ENCODE results near the gene PPP1R14D. TPM values are rescaled to one million over a fixed set of nuclear protein-coding genes. Genes with fewer than 3 reads are reported as not detected.
A peak's percentile ranks its signal among the peaks of the same experiment; 100 is the strongest.

The PPP1R14D gene
- total RNA-seq, 2 experiments from 2014 or later: not detected

DNA sequence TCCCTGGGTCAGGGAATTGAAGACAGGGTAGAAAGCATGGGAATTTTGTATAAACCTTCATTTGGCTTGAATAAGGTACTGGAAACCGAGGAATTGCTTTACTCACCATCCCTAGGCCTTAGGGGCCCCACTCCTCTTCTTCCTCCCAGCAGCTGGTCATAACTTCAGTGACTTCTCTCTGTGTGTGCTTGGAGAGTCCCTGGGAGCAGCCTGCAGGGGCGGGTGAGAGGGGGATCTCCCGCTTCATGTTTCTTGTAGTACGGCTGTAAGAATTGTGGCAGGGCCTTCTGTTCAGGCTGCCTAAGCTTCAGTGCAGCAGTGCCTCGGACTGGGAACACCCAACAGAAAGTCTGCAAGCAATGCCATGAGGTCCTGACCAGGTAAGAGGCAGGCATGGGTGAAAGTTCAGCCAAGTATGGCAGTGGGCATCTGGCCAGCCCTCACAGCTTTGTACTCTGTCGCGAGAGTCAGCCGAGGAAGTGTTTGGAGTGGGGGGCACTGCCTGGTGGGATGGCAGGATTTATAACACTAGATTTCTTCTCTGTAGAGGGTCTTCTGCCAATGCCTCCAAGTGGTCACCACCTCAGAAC is 19.6 kb downstream of the PPP1R14D start:
- Histone ChIP-seq H3K27ac (ENCODE audit: low read depth in 1 of 2, low read length in 2 of 2) (no peak overlapping the region), H3K9me3 (ENCODE audit: control insufficient read depth in 1 of 2, insufficient read depth in 1 of 2, low read length in 2 of 2) (no peaks in the 10 kb centered on the region), H3K27me3 (ENCODE audit: control insufficient read depth in 1 of 2, insufficient read depth in 2 of 2, low read length in 2 of 2) (no peaks in the 10 kb centered on the region), H3K4me3 (ENCODE audit: low read length) (no peak overlapping the region), H3K36me3 (ENCODE audit: insufficient read depth, low read length) (peaks cover 38% of the 10 kb centered on the region), H3K4me1 (ENCODE audit: insufficient read depth, low read length) (peaks cover 30% of the 10 kb centered on the region)
- no peaks in the 10 kb centered on the region for H3K27me3 Mint-ChIP-seq
- H3K4me1 Mint-ChIP-seq (ENCODE audit: low read depth): peaks cover 23% of the 10 kb centered on the region
- peaks cover 29% of the 10 kb centered on the region for H3K36me3 Mint-ChIP-seq (ENCODE audit: low read depth)
- ChIA-PET POLR2A (no interaction called here), CTCF (no interaction called here)
- ATAC-seq (ENCODE audit: poor library complexity) (no peak), DNase-seq (no peak)
- no peaks in the 10 kb centered on the region for H3K9me3 Mint-ChIP-seq
- H3K4me3 Mint-ChIP-seq: peak overlapping the region; percentile 96
- no peak overlapping the region for H3K27ac Mint-ChIP-seq
- intact Hi-C loops (cut with DNase I, micrococcal nuclease): loop anchor here in 1 of 2 experiments (5.0 kb wide), 1 partner anchor 733 kb away; the partner anchor contains the start of gene RPAP1
- TF ChIP-seq, protein P1, sequence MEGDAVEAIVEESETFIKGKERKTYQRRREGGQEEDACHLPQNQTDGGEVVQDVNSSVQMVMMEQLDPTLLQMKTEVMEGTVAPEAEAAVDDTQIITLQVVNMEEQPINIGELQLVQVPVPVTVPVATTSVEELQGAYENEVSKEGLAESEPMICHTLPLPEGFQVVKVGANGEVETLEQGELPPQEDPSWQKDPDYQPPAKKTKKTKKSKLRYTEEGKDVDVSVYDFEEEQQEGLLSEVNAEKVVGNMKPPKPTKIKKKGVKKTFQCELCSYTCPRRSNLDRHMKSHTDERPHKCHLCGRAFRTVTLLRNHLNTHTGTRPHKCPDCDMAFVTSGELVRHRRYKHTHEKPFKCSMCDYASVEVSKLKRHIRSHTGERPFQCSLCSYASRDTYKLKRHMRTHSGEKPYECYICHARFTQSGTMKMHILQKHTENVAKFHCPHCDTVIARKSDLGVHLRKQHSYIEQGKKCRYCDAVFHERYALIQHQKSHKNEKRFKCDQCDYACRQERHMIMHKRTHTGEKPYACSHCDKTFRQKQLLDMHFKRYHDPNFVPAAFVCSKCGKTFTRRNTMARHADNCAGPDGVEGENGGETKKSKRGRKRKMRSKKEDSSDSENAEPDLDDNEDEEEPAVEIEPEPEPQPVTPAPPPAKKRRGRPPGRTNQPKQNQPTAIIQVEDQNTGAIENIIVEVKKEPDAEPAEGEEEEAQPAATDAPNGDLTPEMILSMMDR (IDR thresholded peaks at IDR 0.05): no peak

DNA sequence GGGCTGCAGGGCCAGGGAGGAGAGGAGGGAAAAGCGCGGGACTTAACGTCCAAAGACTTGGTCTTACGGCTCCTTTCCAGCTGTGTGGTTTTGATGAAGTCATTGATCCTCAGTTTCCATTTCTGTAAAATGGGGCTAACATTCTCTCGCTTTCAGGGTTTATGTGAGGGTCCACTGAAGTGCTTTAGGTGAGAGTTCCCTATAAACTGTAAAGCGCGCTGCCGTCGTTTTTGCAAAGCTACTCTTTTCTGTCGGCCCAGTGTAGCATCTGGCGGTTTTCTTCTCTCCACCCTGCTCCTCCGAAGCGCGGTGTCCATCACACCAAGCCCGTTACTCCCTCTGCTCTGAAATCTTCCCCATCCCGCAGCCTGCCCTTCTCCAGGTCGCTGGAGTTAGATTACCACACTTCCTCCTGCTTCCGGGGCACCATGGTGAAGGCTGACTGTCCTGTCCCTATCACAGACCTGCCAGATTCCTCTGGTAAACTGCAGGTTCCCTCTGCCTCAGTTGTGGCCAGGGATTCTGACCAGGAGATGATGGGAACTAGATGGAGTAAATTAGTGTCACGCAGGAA is 20.5 kb downstream of the PPP1R14D start:
- intact Hi-C loops (cut with DNase I, micrococcal nuclease): loop anchor here (1.0 to 5.0 kb wide), 5 partner anchors 53 to 734 kb away; partner anchors contain the start of genes RMDN3 (in 2 of the 2), RAD51 (in 1 of the 2), RPAP1 (in 1 of the 2) and VPS18 (in 1 of the 2)
- Histone ChIP-seq H3K4me3 (ENCODE audit: low read length) (peak overlapping the region; percentile 80), H3K4me1 (ENCODE audit: insufficient read depth, low read length) (peaks cover 30% of the 10 kb centered on the region), H3K27me3 (ENCODE audit: control insufficient read depth in 1 of 2, insufficient read depth in 2 of 2, low read length in 2 of 2) (no peaks in the 10 kb centered on the region), H3K9me3 (ENCODE audit: control insufficient read depth in 1 of 2, insufficient read depth in 1 of 2, low read length in 2 of 2) (no peaks in the 10 kb centered on the region), H3K27ac (ENCODE audit: low read depth in 1 of 2, low read length in 2 of 2) (peak overlapping the region in 1 of 2 donors; percentile 90), H3K36me3 (ENCODE audit: insufficient read depth, low read length) (peaks cover 28% of the 10 kb centered on the region)
- no peaks in the 10 kb centered on the region for H3K27me3 Mint-ChIP-seq
- H3K27ac Mint-ChIP-seq: peak overlapping the region; percentile 47
- TF ChIP-seq, protein P1 (IDR thresholded peaks at IDR 0.05): no peak
- peak overlapping the region; percentile 96 for H3K4me3 Mint-ChIP-seq
- peaks cover 23% of the 10 kb centered on the region for H3K4me1 Mint-ChIP-seq (ENCODE audit: low read depth)
- peaks cover 25% of the 10 kb centered on the region for H3K36me3 Mint-ChIP-seq (ENCODE audit: low read depth)
- ATAC-seq (ENCODE audit: poor library complexity) (no peak), DNase-seq (no peak)
- no peaks in the 10 kb centered on the region for H3K9me3 Mint-ChIP-seq
- POLR2A ChIA-PET: interaction anchor here (0.6 to 2.6 kb wide), 6 partner anchors 12 to 114 kb away, joined by 3 to 13 read pairs (median 6); partner anchors contain the start of genes RAD51 and VPS18
- CTCF ChIA-PET: interaction anchor here (2.0 kb wide), 1 partner anchor 86 kb away, joined by 8 read pairs; the partner anchor contains the start of gene VPS18

DNA sequence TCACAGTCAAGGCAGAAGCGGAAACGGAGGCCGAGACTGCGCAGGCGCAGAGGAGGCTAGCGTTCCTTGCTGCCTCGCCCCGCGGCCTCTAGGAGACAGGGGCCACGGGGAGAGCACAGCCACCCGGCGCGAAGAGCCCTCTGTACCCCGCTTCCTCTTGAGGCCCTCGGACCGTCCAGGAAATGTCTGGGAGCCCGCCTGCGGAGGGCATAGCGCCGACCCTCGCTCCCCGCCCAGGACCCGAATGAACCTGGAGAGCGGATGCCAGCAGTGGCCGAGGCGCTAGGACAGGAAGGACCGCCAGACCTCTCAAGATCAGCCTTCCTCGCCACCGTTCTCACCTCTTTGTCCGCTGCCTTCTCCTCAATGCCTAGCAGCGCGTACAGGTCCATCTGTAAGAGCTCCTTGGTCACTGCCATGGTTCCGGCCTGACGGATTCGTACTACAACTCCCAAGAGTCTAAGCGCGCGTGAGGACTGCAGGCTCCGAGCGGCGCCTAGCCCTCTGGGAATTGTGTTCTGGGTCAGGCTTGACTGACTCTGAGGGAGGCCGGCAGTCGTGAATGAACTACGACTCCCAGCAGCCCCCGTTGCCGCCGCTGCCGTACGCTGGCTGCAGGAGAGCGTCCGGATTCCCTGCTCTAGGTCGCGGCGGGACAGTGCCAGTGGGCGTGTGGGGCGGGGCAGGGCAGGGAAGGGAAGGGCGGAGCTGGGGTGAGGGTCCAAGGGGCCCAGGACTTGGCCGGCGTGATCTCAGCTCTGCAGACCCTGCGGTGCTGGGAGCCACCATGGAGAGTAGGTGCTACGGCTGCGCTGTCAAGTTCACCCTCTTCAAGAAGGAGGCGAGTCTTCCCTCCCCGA is 21.2 kb downstream of the PPP1R14D start, which contains the start of the genes DNAJC17 and ZFYVE19:
TSS of gene DNAJC17 (minus strand) at position 446 of the 860 bp plus-strand sequence. CDS start at position 419, 27 bp downstream.
TSS of gene ZFYVE19 (plus strand) at position 62 of the 860 bp plus-strand sequence. CDS start at position 563, 501 bp downstream.
- POLR2A ChIA-PET: interaction anchor here (0.6 to 2.6 kb wide), 10 partner anchors 12 to 309 kb away, joined by 3 to 13 read pairs (median 4); partner anchors contain the start of genes C15orf62, CCDC32, INO80 and RAD51

More for the DNA sequence above, 21.2 kb downstream of the PPP1R14D start, which contains the start of the genes DNAJC17 and ZFYVE19:
- H3K27me3 ChIP-seq (ENCODE audit: control insufficient read depth in 1 of 2, insufficient read depth in 2 of 2, low read length in 2 of 2): no peaks in the 10 kb centered on the region
- DNase-seq (peak; percentile 86 to 97 (median 92)), ATAC-seq (ENCODE audit: poor library complexity) (peak; percentile 97)
- Mint-ChIP-seq H3K27me3 (no peaks in the 10 kb centered on the region), H3K4me1 (ENCODE audit: low read depth) (peaks cover 23% of the 10 kb centered on the region), H3K9me3 (no peaks in the 10 kb centered on the region), H3K27ac (peak within 1 kb of the TSS; percentile 91), H3K4me3 (peak within 1 kb of the TSS; percentile 96), H3K36me3 (ENCODE audit: low read depth) (peaks cover 27% of the 10 kb centered on the region)
- no peaks in the 10 kb centered on the region for H3K9me3 ChIP-seq (ENCODE audit: control insufficient read depth in 1 of 2, insufficient read depth in 1 of 2, low read length in 2 of 2)
- H3K4me1 ChIP-seq (ENCODE audit: insufficient read depth, low read length): peaks cover 30% of the 10 kb centered on the region
- peak within 1 kb of the TSS; percentile 90 to 93 for H3K27ac ChIP-seq (ENCODE audit: low read depth in 1 of 2, low read length in 2 of 2)
- intact Hi-C loops (cut with DNase I, micrococcal nuclease): loop anchor here (1.0 to 5.0 kb wide), 5 partner anchors 52 to 735 kb away; partner anchors contain the start of genes RMDN3 (in 2 of the 2), RAD51 (in 1 of the 2), RPAP1 (in 1 of the 2) and VPS18 (in 1 of the 2)
- TF ChIP-seq, protein P1 (IDR thresholded peaks at IDR 0.05): no peak
- peak within 1 kb of the TSS; percentile 80 for H3K4me3 ChIP-seq (ENCODE audit: low read length)
- CTCF ChIA-PET: interaction anchor here (1.4 to 2.0 kb wide), 2 partner anchors 52 to 87 kb away, joined by 5 to 8 read pairs; partner anchors contain the start of gene VPS18
- peaks cover 22% of the 10 kb centered on the region for H3K36me3 ChIP-seq (ENCODE audit: insufficient read depth, low read length)

Measured in CD4-positive, alpha-beta T cell (primary cell).